Panc1 (cell line): ENCODE data around the gene MT4. TPM values are rescaled to one million over a fixed set of nuclear protein-coding genes. Genes with fewer than 3 reads are reported as not detected.
A peak's percentile ranks its signal among the peaks of the same experiment; 100 is the strongest.

Experiments used
- ATAC-seq: fragments of 200-7000 bp; cut with Tn5 transposase; 2 replicates; pipeline ENCODE4 v1.9.1; 2020; ENCODE audit warnings: mild to moderate bottlenecking, moderate library complexity
- BruUV-seq: library from RNA; stranded (reverse); fragments of 400-500 nt; replicated peaks from 2 replicates; lab custom pipeline; 2021; lab: Mats Ljungman, UMichigan
- CTCF ChIA-PET: fragments of 300-600 bp; sonication (Branson Sonifier 250); formaldehyde crosslinking; loops from one replicate; lab custom pipeline; 2022; ENCODE audit warnings: antibody characterized with exemption; lab: Charles Lee
- POLR2A ChIA-PET: fragments of 300-600 bp; sonication (Branson Sonifier 250); formaldehyde crosslinking; loops from one replicate; lab custom pipeline; 2022; ENCODE audit warnings: antibody characterized with exemption; lab: Charles Lee
- DNase-seq: peaks from one replicate; pipeline ENCODE4 v3.0.0-alpha.2; 2010; ENCODE audit warnings: low read depth, low spot score
- H3K27ac ChIP-seq: 2 replicates; pipeline ENCODE4 v1.5.1; 2011; ENCODE audit warnings: mild to moderate bottlenecking, low read length, inconsistent platforms
- H3K27me3 ChIP-seq: fragments of 200-500 bp; sonication (Bioruptor generic); 2 replicates; pipeline ENCODE4 v1.6.0; 2014; ENCODE audit warnings: low read length, inconsistent platforms; ENCODE audit not compliant: control insufficient read depth, insufficient read depth
- H3K36me3 ChIP-seq: fragments of 200-500 bp; sonication (Bioruptor generic); 2 replicates; pipeline ENCODE4 v1.5.1; 2014; ENCODE audit warnings: inconsistent platforms, mild to moderate bottlenecking, low read length, moderate library complexity; ENCODE audit not compliant: control insufficient read depth, insufficient read depth
- H3K4me1 ChIP-seq: 2 replicates; pipeline ENCODE4 v1.5.1; 2011; ENCODE audit warnings: inconsistent platforms, mild to moderate bottlenecking, low read length, moderate library complexity; ENCODE audit not compliant: control insufficient read depth, insufficient read depth
- H3K4me3 ChIP-seq, 2 experiments: 2 replicates each; pipeline ENCODE4 v1.5.1; 2011 to 2012; ENCODE audit warnings: low read depth in 2 of 2, low read length in 2 of 2, mild to moderate bottlenecking in 2 of 2, inconsistent platforms in 1 of 2, moderate library complexity in 1 of 2
- H3K9me3 ChIP-seq: fragments of 200-500 bp; sonication (Bioruptor generic); 2 replicates; pipeline ENCODE4 v1.5.1; 2014; ENCODE audit warnings: low read depth, mild to moderate bottlenecking, inconsistent platforms, low read length, moderate library complexity; ENCODE audit not compliant: control insufficient read depth, insufficient read depth
- CTCF ChIP-seq: fragments of 450-650 bp; IDR thresholded peaks from 2 replicates; pipeline ENCODE4 v1.5.1; 2017; ENCODE audit warnings: mild to moderate bottlenecking
- POLR2AphosphoS5 ChIP-seq: IDR thresholded peaks from 2 replicates; pipeline ENCODE4 v1.6.1; 2012; ENCODE audit warnings: mild to moderate bottlenecking, low read depth, low read length, moderate library complexity
- REST ChIP-seq, 2 experiments: IDR thresholded peaks; 2 replicates each; pipeline ENCODE4 v1.6.1; 2011 to 2012; ENCODE audit warnings: low read depth in 2 of 2, control low read depth in 1 of 2, low read length in 1 of 2, mild to moderate bottlenecking in 1 of 2, moderate library complexity in 1 of 2; ENCODE audit not compliant: insufficient read depth in 1 of 2
- SIN3A ChIP-seq: IDR thresholded peaks from 2 replicates; pipeline ENCODE4 v1.6.1; 2012; ENCODE audit warnings: low read depth, mild to moderate bottlenecking, low read length, moderate library complexity, borderline replicate concordance; ENCODE audit not compliant: insufficient read depth
- TCF7L2 ChIP-seq: IDR thresholded peaks from 2 replicates; pipeline ENCODE4 v1.6.1; 2011; ENCODE audit warnings: mild to moderate bottlenecking, low read depth, low read length, inconsistent platforms
- in situ Hi-C: cut with HindIII; loops from 2 replicates; pipeline ENCODE4 v1.10.0; 2016; ENCODE audit warnings: low sequenced_read_pairs, low pct_unique_long_range_greater_than_20kb
- intact Hi-C: fragments of 100-400 bp; cut with micrococcal nuclease; formaldehyde crosslinking; loops from one replicate; pipeline ENCODE4 v1.10.0; 2022; ENCODE audit not compliant: unreplicated experiment
- total RNA-seq: library from RNA; stranded (reverse); gene quantifications from one replicate; pipeline ENCODE4 v1.2.1, GENCODE V29; 2021; ENCODE audit not compliant: unreplicated experiment

The MT4 gene
- total RNA-seq, 1 experiment from 2014 or later, result not detected

DNA sequence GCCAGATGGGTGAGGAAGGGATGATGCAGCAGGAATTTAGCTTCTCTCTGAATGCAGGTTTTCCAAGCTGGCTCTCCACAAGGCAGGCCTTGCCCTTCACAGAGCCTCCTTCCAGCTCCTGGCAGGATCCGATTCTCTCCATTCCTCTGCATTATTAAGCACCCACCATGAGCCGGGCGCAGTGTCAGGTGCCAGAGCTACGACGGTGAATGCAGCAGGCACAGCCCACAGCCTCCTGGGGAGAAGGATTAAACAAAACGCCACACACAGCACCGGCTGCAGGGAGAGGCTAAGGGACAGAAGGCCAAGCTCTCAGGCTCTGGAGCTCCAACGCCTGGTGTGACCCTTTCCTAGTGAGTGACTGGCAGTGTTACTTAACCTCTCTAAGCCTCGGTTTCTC is 36.5 kb downstream of the MT4 start:
- Histone ChIP-seq H3K27ac (no peak overlapping the region), H3K4me3 (no peak overlapping the region), H3K9me3 (no peaks in the 10 kb centered on the region), H3K4me1 (peaks cover 16% of the 10 kb centered on the region), H3K27me3 (no peaks in the 10 kb centered on the region), H3K36me3 (no peaks in the 10 kb centered on the region)
- ChIA-PET CTCF (interaction anchor here (0.6 to 1.1 kb wide), 4 partner anchors 24 to 87 kb away, joined by 3 to 8 read pairs (median 6); partner anchors contain the start of gene MT1E), POLR2A (interaction anchor here (0.6 kb wide), 1 partner anchor 72 kb away, joined by 3 read pairs; no protein-coding TSS in a partner anchor)
- BruUV-seq, result no TSS peak
- in situ Hi-C loops (no loop called here), intact Hi-C loops (loop anchor here (2.0 kb wide), 1 partner anchor 87 kb away; no protein-coding TSS in a partner anchor)
- ATAC-seq (peak; percentile 36; the same call in 1 of the 2 replicates), DNase-seq (no peak)
- no peak for TF ChIP-seq POLR2AphosphoS5
- TF ChIP-seq CTCF, result no peak
- no peak for TF ChIP-seq REST (IDR thresholded peaks at IDR 0.05; ENCODE audit: insufficient read depth in 1 of 2, low read depth in 2 of 2, low read length in 1 of 2)
- no peak for TF ChIP-seq TCF7L2
- TF ChIP-seq SIN3A, result no peak

- Histone ChIP-seq H3K27me3 (no peaks in the 10 kb centered on the region), H3K36me3 (peaks cover 2% of the 10 kb centered on the region; the same call in 1 of the 2 replicates), H3K4me3 (no peak overlapping the region), H3K27ac (no peak overlapping the region), H3K9me3 (no peaks in the 10 kb centered on the region), H3K4me1 (peaks cover 32% of the 10 kb centered on the region)
- BruUV-seq, result no TSS peak
- DNase-seq (no peak), ATAC-seq (peak; percentile 23; the same call in 1 of the 2 replicates)
- CTCF ChIA-PET, result interaction anchor here (0.8 to 1.2 kb wide), 2 partner anchors 22 to 98 kb away, joined by 3 to 12 read pairs; partner anchors contain the start of gene MT1E
- intact Hi-C loops, result no loop called here
- POLR2A ChIA-PET, result no interaction called here
- in situ Hi-C loops, result no loop called here
- no peak for TF ChIP-seq REST (IDR thresholded peaks at IDR 0.05; ENCODE audit: insufficient read depth in 1 of 2, low read depth in 2 of 2, low read length in 1 of 2)
- TF ChIP-seq POLR2AphosphoS5, result no peak
- TF ChIP-seq CTCF, result peak; percentile 76
These were observed 38.7 kb downstream of the MT4 start for GRCh38 chr16:56603589-56603988.
